Neuronal stem cell (in vitro differentiated cells): ENCODE data around the gene DENND5B.
"Not testable (repeated sequence)": the region's sequence is repeated elsewhere in the genome, so short reads cannot be mapped to it uniquely, and the experiment has no call there.

Source experiments
- DNase-seq: peaks from one replicate; pipeline ENCODE4 v3.0.0-alpha.2; 2013; ENCODE audit warnings: low spot score
- H2AFZ ChIP-seq: one replicate; pipeline ENCODE4 v1.6.1; 2013; ENCODE audit warnings: mild to moderate bottlenecking, low read length, inconsistent platforms
- H2AK5ac ChIP-seq: 2 replicates; pipeline ENCODE4 v1.6.1; 2013; ENCODE audit warnings: low read depth, mild to moderate bottlenecking, inconsistent platforms, low read length, moderate library complexity, mixed read lengths
- H2BK120ac ChIP-seq: 2 replicates; pipeline ENCODE4 v1.6.1; 2013; ENCODE audit warnings: low read depth, mild to moderate bottlenecking, inconsistent platforms, low read length, moderate library complexity, mixed read lengths
- H2BK12ac ChIP-seq: one replicate; pipeline ENCODE4 v1.6.1; 2013; ENCODE audit warnings: low read length, inconsistent platforms
- H2BK15ac ChIP-seq: 2 replicates; pipeline ENCODE4 v1.6.1; 2013; ENCODE audit warnings: mild to moderate bottlenecking, low read length, inconsistent platforms, mixed read lengths
- H2BK5ac ChIP-seq: one replicate; pipeline ENCODE4 v1.6.1; 2013; ENCODE audit warnings: inconsistent platforms, mild to moderate bottlenecking, low read length, moderate library complexity
- H3K14ac ChIP-seq: one replicate; pipeline ENCODE4 v1.6.1; 2013; ENCODE audit warnings: low read length, inconsistent platforms
- H3K18ac ChIP-seq: 2 replicates; pipeline ENCODE4 v1.6.1; 2013; ENCODE audit warnings: low read length, inconsistent platforms
- H3K23ac ChIP-seq: 2 replicates; pipeline ENCODE4 v1.6.1; 2013; ENCODE audit warnings: low read depth, mild to moderate bottlenecking, mixed read lengths, low read length, inconsistent platforms; ENCODE audit not compliant: poor library complexity
- H3K27ac ChIP-seq: replicated peaks from 3 replicates; pipeline ENCODE4 v1.5.1; 2013; ENCODE audit warnings: low read length, inconsistent platforms
- H3K27me3 ChIP-seq, 3 experiments: 2 replicates each; pipeline ENCODE4 v1.6.1; 2013; ENCODE audit warnings: low read length in 3 of 3, mild to moderate bottlenecking in 2 of 3, inconsistent platforms in 1 of 3, low read depth in 1 of 3, mixed read lengths in 1 of 3, moderate library complexity in 1 of 3; ENCODE audit not compliant: control insufficient read depth in 3 of 3, insufficient read depth in 3 of 3
- H3K36me3 ChIP-seq, 2 donors: replicated peaks in 1 of 2; 2 replicates each; pipeline ENCODE4 v1.6.1; 2013; ENCODE audit warnings: low read length in 2 of 2; ENCODE audit not compliant: control insufficient read depth in 2 of 2, insufficient read depth in 2 of 2
- H3K4ac ChIP-seq: 2 replicates; pipeline ENCODE4 v1.6.1; 2013; ENCODE audit warnings: inconsistent platforms, mild to moderate bottlenecking, low read length, moderate library complexity
- H3K4me1 ChIP-seq, 2 donors: 1 replicate in 1 of 2; 2 replicates in 1 of 2; pipeline ENCODE4 v1.6.1; 2013; ENCODE audit warnings: low read length in 2 of 2, low read depth in 1 of 2; ENCODE audit not compliant: control insufficient read depth in 2 of 2, insufficient read depth in 1 of 2
- H3K4me2 ChIP-seq: one replicate; pipeline ENCODE4 v1.6.1; 2013; ENCODE audit warnings: mild to moderate bottlenecking, low read length, inconsistent platforms; ENCODE audit not compliant: insufficient read depth, poor library complexity, severe bottlenecking
- H3K4me3 ChIP-seq, 2 donors: 2 replicates each; pipeline ENCODE4 v1.5.1; 2013; ENCODE audit warnings: low read length in 2 of 2, mild to moderate bottlenecking in 2 of 2, inconsistent platforms in 1 of 2, moderate library complexity in 1 of 2
- H3K79me1 ChIP-seq: one replicate; pipeline ENCODE4 v1.6.1; 2013; ENCODE audit warnings: low read depth, mild to moderate bottlenecking, inconsistent platforms, low read length, moderate library complexity
- H3K9ac ChIP-seq: one replicate; pipeline ENCODE4 v1.6.1; 2013; ENCODE audit warnings: mild to moderate bottlenecking, low read depth, low read length, inconsistent platforms; ENCODE audit not compliant: poor library complexity
- H3K9me3 ChIP-seq, 2 donors: replicated peaks in 1 of 2; 2 replicates each; pipeline versions ENCODE3 to v1.6.1; 2013; ENCODE audit warnings: low read length in 2 of 2, mild to moderate bottlenecking in 2 of 2, inconsistent platforms in 1 of 2, low read depth in 1 of 2, mixed read lengths in 1 of 2, moderate library complexity in 1 of 2; ENCODE audit not compliant: control insufficient read depth in 2 of 2, insufficient read depth in 1 of 2
- H4K8ac ChIP-seq: one replicate; pipeline ENCODE4 v1.6.1; 2013; ENCODE audit warnings: low read depth, mild to moderate bottlenecking, inconsistent platforms, low read length, moderate library complexity
- H4K91ac ChIP-seq: one replicate; pipeline ENCODE4 v1.6.1; 2013; ENCODE audit warnings: low read length, low read depth, mild to moderate bottlenecking, inconsistent platforms; ENCODE audit not compliant: poor library complexity
- WGBS, 2 donors: extraction: QIAGEN DNeasy Blood & Tissue Kit; methylation state at CpG; one replicate each; pipeline ENCODE4 v1.1.7; 2013; ENCODE audit warnings: missing lambda C conversion rate in 2 of 2, mixed read lengths in 1 of 2; ENCODE audit not compliant: insufficient read length in 2 of 2, insufficient replicate concordance in 1 of 2; ENCODE audit errors: extremely low coverage in 2 of 2; 5-methylcytosine and 5-hydroxymethylcytosine counted together

DENND5B gene

DNA sequence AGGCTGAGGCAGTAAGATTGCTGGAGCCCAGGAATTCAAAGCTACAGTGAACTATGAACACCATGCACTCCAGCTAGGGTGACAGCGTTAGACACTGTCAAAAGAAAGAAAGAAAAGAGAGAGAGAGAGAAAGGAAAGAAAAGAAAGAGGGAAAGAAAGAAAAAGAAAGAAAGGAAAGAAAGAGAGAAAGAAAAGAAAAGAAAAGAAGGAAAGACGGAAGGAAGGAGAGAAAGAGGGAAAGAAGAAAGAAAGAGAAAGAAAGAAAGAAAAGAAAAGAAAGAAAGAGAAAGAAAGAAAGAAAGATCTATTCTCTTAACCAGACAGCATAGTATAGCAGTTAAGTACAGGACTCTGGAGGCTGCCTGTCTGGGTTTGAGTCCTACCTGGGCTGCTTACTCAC is 21.9 kb upstream of the DENND5B start:
- Histone ChIP-seq H2BK5ac (no peak overlapping the region), H3K18ac (no peak overlapping the region), H3K4me2 (no peak overlapping the region), H2BK15ac (no peak overlapping the region), H3K36me3 (no peaks in the 10 kb centered on the region), H2BK12ac (no peak overlapping the region), H3K9me3 (peaks cover 0 to 4% of the 10 kb centered on the region in 2 donors), H3K4ac (no peak overlapping the region), H3K14ac (no peak overlapping the region), H3K79me1 (no peaks in the 10 kb centered on the region), H3K27me3 (no peaks in the 10 kb centered on the region), H2AFZ (no peak overlapping the region), H4K91ac (no peak overlapping the region), H3K27ac (no peak overlapping the region), H3K23ac (no peak overlapping the region), H4K8ac (no peak overlapping the region), H3K4me3 (no peak overlapping the region), H2AK5ac (no peak overlapping the region), H2BK120ac (no peak overlapping the region), H3K4me1 (no peaks in the 10 kb centered on the region), H3K9ac (no peak overlapping the region)
- no CpG with 5 or more reads among the region's 2 CpGs for WGBS, 2 donors
- no peak for DNase-seq

DNA sequence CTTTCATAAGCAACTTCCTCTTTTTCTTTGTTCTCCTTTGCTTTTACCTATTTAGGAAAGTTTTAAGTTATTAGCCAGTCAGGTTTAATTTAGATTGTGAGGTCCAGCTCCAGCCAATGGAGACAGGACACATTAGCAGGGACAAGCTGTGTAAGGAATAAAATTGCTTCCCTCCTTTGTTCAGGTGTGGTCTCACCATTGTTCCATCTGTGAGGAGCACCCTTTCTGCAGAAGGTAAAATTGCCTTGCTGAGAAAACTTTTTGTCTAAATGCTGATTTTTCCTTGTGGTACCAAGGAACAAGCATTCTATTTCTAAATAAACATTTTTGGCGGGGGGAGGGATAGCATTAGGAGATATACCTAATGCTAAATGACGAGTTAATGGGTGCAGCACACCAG is 17.4 kb upstream of the DENND5B start:
- not testable (repeated sequence) for DNase-seq

DNA sequence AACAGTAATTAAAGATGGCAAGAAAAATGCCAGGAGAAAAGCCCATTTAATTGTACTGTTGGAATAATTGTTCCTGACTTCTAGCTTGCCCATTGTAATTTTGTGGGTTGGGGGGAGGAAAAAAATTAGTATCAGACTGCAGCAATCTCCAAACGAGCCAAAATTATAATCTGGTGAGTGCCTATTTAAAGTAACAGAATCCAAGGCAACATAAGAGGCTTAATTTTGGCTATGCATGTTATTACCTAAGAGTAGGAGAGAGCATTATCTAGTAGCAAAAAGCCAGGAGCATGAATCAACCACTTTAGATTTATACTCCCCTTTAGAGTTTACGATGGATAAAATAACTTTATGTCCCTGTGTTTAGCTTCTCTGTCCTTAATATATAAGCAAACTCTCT is 14.6 kb upstream of the DENND5B start:
- no CpG with 5 or more reads among the region's 2 CpGs for WGBS, 2 donors
- no peak overlapping the region for H3K4ac ChIP-seq
- no peak overlapping the region for H3K27ac ChIP-seq
- H4K91ac ChIP-seq, result no peak overlapping the region
- H3K36me3 ChIP-seq, result no peaks in the 10 kb centered on the region
- no peaks in the 10 kb centered on the region for H3K79me1 ChIP-seq
- H3K27me3 ChIP-seq, result no peaks in the 10 kb centered on the region
- H3K9me3 ChIP-seq, result peaks cover 0 to 4% of the 10 kb centered on the region in 2 donors
- no peak overlapping the region for H2AK5ac ChIP-seq
- H3K18ac ChIP-seq, result no peak overlapping the region
- no peak overlapping the region for H2AFZ ChIP-seq
- no peak overlapping the region for H3K4me3 ChIP-seq
- no peak overlapping the region for H4K8ac ChIP-seq
- no peak overlapping the region for H3K23ac ChIP-seq
- no peak overlapping the region for H2BK5ac ChIP-seq
- H2BK15ac ChIP-seq, result no peak overlapping the region
- no peak for DNase-seq
- H3K14ac ChIP-seq, result no peak overlapping the region
- H3K9ac ChIP-seq, result no peak overlapping the region
- no peak overlapping the region for H2BK12ac ChIP-seq
- H2BK120ac ChIP-seq, result no peak overlapping the region
- no peak overlapping the region for H3K4me2 ChIP-seq
- no peaks in the 10 kb centered on the region for H3K4me1 ChIP-seq

More for the DNA sequence above, 17.4 kb upstream of the DENND5B start:
- H4K8ac ChIP-seq, H3K79me1 ChIP-seq, H3K14ac ChIP-seq, H2AFZ ChIP-seq, H3K9ac ChIP-seq, H2BK5ac ChIP-seq, H3K27me3 ChIP-seq, H3K4me1 ChIP-seq, H3K27ac ChIP-seq, H2AK5ac ChIP-seq, H3K36me3 ChIP-seq, H2BK120ac ChIP-seq, H3K4me2 ChIP-seq, H2BK12ac ChIP-seq, H3K18ac ChIP-seq, H2BK15ac ChIP-seq, H3K4me3 ChIP-seq, H3K9me3 ChIP-seq, H3K23ac ChIP-seq, H4K91ac ChIP-seq, H3K4ac ChIP-seq: not testable (repeated sequence)
- WGBS, 2 donors, result no CpG with 5 or more reads among the region's 2 CpGs

DNA sequence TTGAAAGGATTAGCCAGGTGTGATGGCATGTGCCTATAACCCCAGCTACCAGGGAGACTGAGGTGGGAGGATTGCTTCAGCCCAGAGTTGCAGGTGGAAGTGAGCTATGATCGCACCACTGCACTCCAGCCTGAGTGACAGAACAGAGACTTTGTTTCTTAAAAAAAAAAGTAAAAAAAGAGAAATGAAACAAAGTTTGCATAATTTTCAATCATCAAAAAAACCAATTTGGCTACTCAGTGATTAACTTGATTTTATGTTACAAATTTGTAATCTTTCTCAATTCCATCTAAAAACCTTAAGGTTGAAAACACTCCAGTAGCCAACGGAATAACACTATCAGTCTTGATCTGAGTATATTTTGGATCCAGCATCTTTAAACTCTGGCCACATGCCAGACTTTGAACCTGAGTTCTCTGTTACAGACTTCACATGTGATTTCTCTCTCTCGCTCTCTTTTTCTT is 12.6 kb upstream of the DENND5B start:
- Histone ChIP-seq H3K9me3 (no peaks in the 10 kb centered on the region), H3K27ac (no peak overlapping the region), H2BK15ac (no peak overlapping the region), H2BK12ac (no peak overlapping the region), H3K27me3 (no peaks in the 10 kb centered on the region), H3K36me3 (no peaks in the 10 kb centered on the region), H2BK120ac (no peak overlapping the region), H3K18ac (no peak overlapping the region), H3K4me3 (no peak overlapping the region), H4K8ac (no peak overlapping the region), H3K4me1 (no peaks in the 10 kb centered on the region), H4K91ac (no peak overlapping the region), H3K9ac (no peak overlapping the region), H3K14ac (no peak overlapping the region), H3K4me2 (no peak overlapping the region), H2BK5ac (no peak overlapping the region), H3K23ac (no peak overlapping the region), H2AFZ (no peak overlapping the region), H3K79me1 (no peaks in the 10 kb centered on the region), H2AK5ac (no peak overlapping the region), H3K4ac (no peak overlapping the region)
- no peak for DNase-seq
- WGBS, 2 donors, result no CpG with 5 or more reads among the region's 3 CpGs
